ENCODE measurements around the gene MRPS33. TPM values are rescaled to one million over a fixed set of nuclear protein-coding genes. Genes with fewer than 3 reads are reported as not detected.

The MRPS33 gene
- total RNA-seq, 1 experiment from 2014 or later: 60.0 TPM

DNA sequence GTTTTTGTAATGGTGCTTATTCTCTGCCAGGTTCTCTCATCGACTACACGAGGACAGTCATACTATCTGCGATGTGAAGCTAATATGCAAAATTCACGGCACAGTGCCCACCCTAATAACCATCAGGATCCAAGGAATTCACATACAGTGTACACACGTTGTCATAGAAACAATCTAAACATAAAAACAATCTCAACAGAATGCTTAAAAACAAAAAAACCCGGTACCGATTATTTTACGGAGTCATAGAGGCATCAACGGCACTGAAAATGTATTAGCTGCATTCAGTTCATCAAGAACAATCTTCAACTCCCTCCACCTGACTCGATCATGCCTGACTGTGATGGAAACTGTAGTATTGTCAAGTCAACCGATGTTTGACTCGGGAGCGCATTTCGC lies 628 bp downstream of the MRPS33 start:
- in situ Hi-C loops (cut with HindIII; ENCODE audit: low pct_unique_long_range_greater_than_20kb, low sequenced_read_pairs): no loop called here
- no peak for DNase-seq (ENCODE audit: low read depth)

DNA sequence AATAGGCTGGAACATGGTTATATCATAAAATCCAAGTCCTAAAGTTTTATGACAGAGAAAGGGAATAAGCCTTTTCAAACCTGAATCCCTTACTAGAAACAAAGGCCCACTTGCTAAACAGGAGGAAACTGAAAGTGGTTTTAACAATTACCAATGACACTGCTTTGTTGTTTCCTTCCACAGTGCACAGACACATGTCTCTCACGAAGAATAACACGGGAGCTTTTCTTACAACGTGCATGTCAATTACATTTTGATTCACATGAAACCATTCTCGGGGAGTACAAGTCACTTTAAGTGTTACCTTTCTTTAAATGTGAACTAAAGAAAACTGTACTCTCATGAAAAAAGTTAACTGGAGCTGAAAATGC lies 1.4 kb downstream of the MRPS33 start:
- in situ Hi-C loops (cut with HindIII; ENCODE audit: low pct_unique_long_range_greater_than_20kb, low sequenced_read_pairs): no loop called here

DNA sequence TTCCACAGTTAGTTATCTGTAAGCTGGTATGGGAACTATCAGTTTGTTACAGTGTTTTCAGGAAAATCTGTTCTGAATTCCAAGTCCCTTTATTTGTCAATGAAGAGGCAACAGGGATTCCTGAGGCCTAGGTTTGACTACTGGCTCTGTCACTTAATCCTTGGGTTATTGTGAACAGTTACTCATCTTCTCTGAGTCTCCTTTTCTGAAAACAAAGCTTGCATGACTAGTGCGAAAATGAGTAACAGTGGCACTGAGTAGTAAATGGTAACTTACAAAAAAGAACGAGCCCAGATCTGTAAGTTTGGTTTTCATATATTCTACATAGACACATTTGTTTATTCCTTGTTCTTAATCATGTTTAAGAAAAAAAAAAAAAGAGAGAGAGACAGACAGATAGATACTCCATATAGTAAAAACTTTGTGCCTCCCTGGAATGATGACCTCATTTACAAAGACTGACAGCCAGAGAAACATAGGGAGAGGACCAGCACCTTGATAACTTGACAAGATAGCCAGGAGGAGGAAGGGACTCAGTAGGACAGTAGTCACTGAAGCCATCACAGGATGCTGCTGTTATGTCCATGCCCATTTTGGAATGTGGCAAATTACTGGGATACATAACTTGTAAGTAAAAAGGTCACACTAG lies 1.9 kb downstream of the MRPS33 start:
- in situ Hi-C loops (cut with HindIII; ENCODE audit: low pct_unique_long_range_greater_than_20kb, low sequenced_read_pairs): no loop called here
- peak; percentile 51 for DNase-seq (ENCODE audit: low read depth)

More for the DNA sequence above, 1.4 kb downstream of the MRPS33 start:
- DNase-seq (ENCODE audit: low read depth): no peak

DNA sequence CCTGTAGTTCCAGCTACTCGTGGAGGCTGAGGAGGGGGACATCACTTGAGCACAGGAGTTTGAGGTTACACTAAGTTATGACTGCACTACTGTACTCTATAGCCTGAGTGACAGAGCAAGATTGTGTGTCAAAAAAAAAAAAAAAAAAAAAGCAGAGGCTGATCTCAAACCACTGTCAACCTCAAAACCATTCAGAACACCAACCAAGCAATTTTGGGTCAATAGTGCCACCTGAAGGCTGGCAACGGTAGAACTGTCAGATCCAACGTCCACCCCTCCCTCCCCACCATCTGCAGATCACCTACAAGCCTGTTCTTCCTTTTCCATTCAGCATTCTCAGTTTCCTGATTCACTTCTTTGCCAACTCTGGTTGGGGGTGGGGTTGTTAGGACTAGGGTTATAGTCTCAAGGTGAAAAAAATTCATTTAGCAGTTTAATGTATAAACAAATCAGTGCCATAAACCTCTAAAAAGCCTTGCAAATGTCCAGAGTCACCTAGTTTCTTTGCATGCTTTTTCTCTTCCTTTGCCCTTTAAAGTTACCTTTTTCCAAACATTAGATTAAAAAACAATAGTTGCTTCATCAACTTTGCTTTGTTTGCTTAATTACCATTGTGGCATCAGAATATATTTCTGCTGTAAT lies 2.6 kb downstream of the MRPS33 start:
- DNase-seq (ENCODE audit: low read depth): peak; percentile 84
- in situ Hi-C loops (cut with HindIII; ENCODE audit: low pct_unique_long_range_greater_than_20kb, low sequenced_read_pairs): no loop called here

DNA sequence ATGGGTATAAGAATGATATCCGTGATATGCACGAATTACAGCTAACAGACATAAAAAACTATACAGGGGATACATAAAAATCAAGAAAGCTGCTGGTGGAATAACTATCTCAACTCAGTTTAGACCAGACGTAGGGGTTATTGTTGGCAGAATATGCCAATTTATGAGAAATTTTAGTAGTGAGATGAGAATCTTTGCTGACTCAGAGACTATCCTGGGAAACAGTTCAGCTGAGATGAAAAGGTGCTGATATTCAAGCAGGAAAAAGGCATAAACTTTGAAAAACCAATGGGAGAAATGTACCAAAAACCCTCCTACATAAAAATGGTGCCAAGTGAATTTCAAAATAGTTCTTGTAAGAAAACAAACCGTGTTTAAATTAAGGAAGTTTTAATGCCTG lies 3.3 kb downstream of the MRPS33 start:
- in situ Hi-C loops (cut with HindIII; ENCODE audit: low pct_unique_long_range_greater_than_20kb, low sequenced_read_pairs): no loop called here
- DNase-seq (ENCODE audit: low read depth): no peak

DNA sequence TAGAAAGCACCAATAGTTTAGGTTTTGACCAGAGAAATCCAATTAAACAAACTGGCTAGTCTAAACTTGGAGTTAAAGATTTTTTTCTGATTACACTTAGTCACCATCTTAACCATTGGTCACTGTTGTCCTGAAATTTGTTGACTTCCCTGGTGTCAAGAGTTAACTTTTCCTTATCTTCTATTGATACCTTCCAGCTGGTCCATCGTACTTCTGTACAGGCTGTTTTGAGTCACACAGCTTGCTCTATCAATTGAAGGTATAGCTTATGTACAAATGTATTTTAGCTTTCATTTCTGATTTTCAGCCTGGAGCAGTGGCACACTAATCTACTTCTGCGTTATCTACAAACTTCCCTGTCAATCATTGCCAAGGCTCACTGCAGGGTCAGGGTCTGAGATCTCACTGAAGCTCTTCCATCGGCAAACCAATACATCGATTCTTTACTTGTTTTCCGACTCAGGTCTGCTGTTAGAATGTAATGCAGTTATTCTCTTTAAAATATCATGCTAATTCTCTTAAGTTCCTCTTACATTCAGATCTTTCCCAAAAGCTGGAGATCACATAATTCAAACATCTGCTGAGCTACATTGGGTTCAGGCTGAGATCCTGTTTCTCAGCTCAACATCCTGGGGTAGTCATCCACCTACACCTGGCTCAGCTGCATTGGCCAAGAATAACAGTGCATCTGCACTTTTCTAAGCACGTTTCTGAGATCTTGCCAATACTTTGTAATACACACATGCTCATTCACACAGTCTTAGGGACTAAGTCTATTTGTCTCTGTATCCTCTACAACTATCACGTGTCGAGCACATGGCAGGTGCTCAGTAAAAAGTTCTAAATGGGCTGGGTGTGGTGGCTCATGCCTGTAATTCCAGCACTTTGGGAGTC lies 11.3 kb downstream of the MRPS33 start:
- in situ Hi-C loops (cut with HindIII; ENCODE audit: low pct_unique_long_range_greater_than_20kb, low sequenced_read_pairs): no loop called here
- DNase-seq (ENCODE audit: low read depth): no peak

DNA sequence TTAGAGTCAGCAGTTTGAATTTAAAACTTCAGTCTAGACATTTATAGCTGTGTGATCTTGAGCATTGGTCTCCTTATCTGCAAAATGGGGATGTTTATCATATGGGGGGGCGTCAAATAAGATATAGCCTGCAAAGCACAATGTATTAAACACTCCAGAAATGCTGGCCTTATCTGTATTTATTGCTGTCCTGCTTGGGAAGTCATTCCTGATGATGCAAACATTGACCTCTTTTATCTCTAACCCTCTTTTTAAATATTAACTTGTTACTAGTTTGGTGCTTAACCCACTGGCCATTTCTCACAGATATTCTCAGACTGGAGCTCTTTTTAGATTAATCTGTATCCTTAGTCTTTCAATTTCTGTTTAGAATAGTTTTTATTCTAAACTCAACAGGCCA lies 13.2 kb downstream of the MRPS33 start:
- in situ Hi-C loops (cut with HindIII; ENCODE audit: low pct_unique_long_range_greater_than_20kb, low sequenced_read_pairs): no loop called here
- peak; percentile 37 for DNase-seq (ENCODE audit: low read depth)

DNA sequence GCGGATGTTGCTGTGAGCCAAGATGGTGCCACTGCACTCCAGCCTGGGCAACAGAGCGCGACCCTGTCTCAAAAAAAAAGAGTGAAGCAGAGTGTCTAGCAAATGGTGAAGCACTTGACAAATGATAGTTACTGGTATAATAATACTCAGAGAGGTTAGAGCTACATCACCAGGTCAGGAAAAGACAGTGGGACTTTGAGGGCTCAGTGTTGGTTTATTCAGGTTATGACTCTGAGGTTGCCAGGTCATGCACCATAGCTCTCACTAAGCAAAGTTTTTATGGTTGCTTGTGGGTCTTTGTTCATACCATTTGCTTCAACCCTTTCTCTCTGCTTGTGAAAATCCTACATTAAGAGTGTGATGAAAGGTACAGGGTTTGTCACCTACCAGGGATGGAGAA lies 13.6 kb downstream of the MRPS33 start:
- peak; percentile 61 for DNase-seq (ENCODE audit: low read depth)
- in situ Hi-C loops (cut with HindIII; ENCODE audit: low pct_unique_long_range_greater_than_20kb, low sequenced_read_pairs): no loop called here

DNA sequence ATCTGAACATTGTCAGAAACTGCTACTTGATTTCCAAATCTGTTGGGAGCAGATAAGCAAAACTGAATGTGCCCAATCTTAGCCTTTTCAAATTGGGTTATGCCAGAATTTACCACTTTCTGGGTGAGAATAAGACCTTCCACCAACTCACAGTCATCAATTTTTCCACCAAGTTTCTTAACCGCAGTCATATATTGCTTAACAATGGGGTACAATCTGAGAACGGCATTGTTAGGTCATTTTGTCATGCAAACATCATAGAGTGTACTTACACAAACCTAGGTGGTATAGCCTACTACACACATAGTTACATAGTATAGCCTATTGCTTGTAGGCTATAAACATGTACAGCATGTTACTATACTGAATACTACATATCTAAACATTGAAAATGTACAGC lies 16.0 kb downstream of the MRPS33 start:
- in situ Hi-C loops (cut with HindIII; ENCODE audit: low pct_unique_long_range_greater_than_20kb, low sequenced_read_pairs): no loop called here

DNA sequence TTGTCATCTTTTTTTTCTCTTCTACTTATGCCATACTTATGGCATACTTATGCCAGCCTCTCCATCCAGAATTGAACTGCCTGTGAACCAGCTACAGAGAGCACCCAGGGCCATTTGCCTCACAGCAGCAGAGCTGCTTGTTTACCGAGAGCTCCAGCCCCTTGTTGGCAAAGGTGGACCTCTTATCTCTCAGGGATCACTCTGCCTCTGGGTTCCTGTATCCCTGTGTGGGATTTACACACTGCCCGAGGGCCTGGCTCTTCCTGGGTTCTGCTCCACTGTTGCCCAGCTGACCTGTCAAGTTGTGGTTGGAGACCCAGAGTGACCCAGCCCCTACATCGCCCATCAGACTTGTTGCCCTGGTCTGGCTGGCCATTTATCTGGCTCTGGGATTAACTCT lies 22.3 kb downstream of the MRPS33 start:
- in situ Hi-C loops (cut with HindIII; ENCODE audit: low pct_unique_long_range_greater_than_20kb, low sequenced_read_pairs): no loop called here
- no peak for DNase-seq (ENCODE audit: low read depth)

More for the DNA sequence above, 16.0 kb downstream of the MRPS33 start:
- DNase-seq (ENCODE audit: low read depth): no peak

DNA sequence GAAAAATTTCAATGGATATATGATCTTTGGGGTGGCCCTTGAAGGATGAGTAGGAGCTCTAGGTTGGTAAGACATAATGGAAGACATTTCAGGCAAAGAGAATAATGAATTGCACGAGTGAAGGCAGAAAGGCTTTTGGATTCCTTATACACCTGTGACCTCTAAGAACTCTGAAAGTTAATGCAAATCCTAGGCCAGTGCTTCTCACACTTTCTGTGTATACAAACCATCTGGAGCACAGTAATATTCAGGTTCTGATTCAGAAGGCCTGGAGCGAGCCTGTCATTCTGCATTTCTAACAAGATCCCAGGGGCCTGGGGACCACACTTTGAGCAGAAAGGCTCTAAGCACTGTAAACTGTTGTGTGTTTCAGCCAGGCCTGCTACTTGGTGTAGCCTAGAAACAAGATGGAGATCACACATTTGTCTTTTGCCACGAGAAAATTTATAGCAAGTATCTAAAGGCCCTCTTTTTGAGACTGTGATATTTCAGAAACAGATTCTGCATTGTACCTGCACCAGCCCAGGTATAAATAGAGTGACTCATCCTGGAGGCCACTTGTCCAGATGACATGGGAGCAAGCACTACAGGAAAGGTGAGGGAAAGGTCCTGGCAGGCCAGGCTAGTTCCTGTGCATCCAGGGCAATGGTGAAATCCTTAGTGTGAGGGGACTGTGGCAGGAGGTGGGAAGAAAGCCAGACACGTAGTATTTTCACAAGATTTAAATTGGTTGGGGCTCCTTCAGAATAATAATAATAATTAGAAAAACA lies 24.4 kb downstream of the MRPS33 start:
- in situ Hi-C loops (cut with HindIII; ENCODE audit: low pct_unique_long_range_greater_than_20kb, low sequenced_read_pairs): no loop called here
- no peak for DNase-seq (ENCODE audit: low read depth)

DNA sequence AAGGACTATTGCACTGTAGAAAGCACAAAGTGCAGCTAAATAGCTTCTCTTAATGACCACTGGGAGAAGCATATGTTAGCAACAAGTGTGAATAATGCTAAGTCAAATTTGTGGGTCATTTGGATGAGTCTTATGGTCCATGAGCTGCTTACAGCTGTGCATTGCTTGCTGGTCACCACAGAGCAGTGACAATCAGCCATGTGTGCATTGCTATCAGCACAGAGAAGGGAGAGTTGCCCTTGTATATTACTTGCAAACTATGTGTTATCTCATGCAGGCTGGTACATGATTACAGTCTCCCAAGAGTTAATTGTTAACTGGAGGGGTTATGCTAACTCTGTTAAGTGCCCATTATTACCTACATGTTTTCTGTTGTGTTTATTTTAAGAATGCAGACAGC lies 25.7 kb downstream of the MRPS33 start:
- in situ Hi-C loops (cut with HindIII; ENCODE audit: low pct_unique_long_range_greater_than_20kb, low sequenced_read_pairs): no loop called here
- DNase-seq (ENCODE audit: low read depth): peak; percentile 73

DNA sequence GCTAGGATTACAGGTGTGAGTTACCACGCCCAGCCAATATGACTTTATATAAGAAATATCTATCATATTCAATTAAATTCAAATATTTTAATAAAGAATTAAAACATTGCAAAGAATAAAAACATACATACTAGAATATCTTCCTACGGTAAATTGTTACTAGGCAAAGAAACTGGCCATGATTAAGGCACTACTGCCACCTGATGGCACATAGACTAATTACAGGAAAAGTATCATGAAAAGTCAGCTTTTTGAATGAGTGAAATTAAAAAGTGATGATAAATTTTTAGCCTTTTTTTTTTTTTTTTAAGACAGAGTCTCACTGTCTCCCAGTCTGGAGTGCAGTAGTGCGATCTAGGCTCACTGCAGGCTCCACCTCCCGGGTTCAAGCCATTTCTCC lies 30.9 kb downstream of the MRPS33 start:
- in situ Hi-C loops (cut with HindIII; ENCODE audit: low pct_unique_long_range_greater_than_20kb, low sequenced_read_pairs): no loop called here
- DNase-seq (ENCODE audit: low read depth): no peak

DNA sequence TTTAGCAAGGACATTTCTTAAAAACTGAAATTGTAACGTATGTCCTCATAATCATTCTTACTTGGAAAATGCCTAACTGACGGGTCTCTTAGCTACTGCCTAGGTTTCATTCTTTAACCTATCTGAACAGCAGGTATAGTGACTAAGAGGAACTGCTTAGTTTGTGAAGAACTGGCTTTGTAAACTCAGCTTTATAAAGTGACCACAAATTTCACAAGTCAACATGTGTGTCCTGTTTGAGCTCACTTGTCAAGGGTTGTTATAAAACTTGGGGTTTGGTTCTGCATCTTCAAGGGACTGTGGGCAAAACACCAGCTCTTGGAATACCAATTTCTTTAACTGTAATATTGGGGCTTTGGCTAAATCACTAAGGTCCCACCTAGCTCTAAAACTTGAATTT lies 32.2 kb downstream of the MRPS33 start:
- no peak for DNase-seq (ENCODE audit: low read depth)
- in situ Hi-C loops (cut with HindIII; ENCODE audit: low pct_unique_long_range_greater_than_20kb, low sequenced_read_pairs): no loop called here

DNA sequence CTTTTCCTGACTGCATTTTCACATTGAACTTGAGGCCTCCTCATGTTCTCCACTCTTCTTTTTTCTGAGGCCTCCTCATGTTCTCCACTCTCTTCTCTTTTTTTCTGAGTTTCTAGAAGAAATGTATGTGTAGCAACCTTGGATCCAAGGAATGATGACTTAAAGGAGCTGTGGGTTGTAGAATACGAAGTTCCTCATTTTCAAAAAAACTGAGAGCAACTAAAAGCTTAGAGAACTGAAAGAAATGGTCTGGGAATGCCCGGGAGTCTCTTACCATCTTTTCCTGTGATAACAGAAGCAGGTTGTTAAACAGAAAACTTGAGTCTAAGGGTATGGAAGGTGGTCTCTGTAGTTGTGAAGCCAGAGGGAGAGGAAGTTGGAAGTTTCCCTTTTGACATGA lies 32.8 kb downstream of the MRPS33 start:
- no peak for DNase-seq (ENCODE audit: low read depth)
- in situ Hi-C loops (cut with HindIII; ENCODE audit: low pct_unique_long_range_greater_than_20kb, low sequenced_read_pairs): no loop called here

DNA sequence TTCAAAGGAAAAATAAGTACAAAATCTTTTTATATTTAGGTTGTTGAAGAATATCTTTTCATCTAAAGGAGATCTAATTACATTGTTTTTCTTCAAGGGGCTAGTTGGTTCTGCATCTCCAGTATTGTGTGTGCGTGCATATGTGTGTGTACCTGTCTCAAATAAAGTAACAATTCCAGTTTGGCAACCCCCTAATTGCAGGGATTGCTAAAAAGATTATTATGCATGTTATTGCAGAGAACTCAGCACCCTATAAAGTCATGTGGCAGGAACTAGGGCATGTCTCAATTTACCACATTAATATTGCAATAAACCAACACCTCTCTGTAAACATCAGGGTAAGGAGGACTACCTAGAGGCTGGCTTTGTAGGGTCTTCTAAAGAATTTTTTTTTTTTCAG lies 37.0 kb downstream of the MRPS33 start:
- in situ Hi-C loops (cut with HindIII; ENCODE audit: low pct_unique_long_range_greater_than_20kb, low sequenced_read_pairs): no loop called here
- no peak for DNase-seq (ENCODE audit: low read depth)

DNA sequence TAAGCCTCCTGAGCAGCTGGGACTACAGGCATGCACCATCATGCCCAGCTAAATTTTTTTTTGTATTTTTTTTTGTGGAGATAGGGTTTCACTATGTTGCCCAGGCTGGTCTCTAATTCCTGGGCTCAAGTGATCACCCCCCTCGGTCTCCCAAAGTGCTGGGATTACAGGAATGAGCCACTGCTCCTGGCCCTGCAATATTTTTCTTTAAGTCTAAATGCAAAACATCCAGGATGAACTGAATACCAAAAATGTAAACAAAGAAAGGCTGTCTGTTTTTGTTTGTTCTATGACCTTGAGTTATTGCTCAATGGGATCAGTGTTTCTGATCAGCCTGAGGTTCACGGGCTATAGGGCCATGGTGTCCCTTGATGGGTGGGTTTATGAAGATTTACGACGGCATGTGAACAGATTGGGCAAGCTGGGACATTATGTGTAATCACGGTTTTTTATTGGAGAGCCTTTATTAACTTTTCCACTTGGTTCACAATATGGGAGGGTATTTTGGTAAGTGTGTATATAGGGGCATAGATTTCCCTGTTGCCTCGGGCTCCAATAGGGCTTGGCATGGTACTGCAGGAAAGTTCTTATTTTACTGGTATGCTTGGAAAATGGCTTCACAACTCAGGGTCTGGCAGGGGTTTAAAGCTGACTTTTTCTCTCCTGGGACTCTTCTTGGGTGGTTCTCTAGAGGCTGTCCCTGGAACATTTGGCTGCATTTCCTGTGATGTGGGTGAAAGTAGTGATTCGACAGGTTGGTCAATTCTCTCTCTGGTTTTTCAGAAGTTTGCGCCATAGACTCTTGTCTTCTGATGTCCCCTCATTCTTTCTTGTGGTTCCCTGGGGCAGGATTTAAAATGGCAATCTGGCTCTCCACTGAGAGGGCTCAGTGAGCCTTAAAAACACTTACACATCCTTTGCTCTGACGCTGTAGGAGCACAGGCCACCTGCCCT lies 41.6 kb downstream of the MRPS33 start:
- in situ Hi-C loops (cut with HindIII; ENCODE audit: low pct_unique_long_range_greater_than_20kb, low sequenced_read_pairs): no loop called here
- no peak for DNase-seq (ENCODE audit: low read depth)

DNA sequence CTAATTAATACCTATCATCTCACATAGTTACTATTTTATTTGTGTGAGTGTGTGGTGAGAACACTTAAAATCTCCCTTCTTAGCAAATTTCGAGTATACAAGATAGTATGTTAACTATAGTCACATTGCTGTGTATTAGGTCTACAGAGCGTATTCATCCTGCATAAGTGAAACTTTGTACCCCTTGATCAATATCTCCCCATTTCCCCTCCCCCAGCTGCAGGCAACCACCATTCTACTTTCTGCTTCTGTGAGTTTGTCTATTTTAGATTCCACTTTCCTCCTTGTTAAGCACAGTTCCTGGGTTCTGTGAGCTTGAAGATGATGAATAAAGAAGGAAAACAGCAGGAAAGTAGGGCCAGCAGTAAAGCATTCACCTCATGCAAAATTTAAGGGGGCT lies 42.4 kb downstream of the MRPS33 start:
- in situ Hi-C loops (cut with HindIII; ENCODE audit: low pct_unique_long_range_greater_than_20kb, low sequenced_read_pairs): no loop called here
- no peak for DNase-seq (ENCODE audit: low read depth)
